ENCODE data around the gene JAKMIP1.

Gene JAKMIP1

DNA sequence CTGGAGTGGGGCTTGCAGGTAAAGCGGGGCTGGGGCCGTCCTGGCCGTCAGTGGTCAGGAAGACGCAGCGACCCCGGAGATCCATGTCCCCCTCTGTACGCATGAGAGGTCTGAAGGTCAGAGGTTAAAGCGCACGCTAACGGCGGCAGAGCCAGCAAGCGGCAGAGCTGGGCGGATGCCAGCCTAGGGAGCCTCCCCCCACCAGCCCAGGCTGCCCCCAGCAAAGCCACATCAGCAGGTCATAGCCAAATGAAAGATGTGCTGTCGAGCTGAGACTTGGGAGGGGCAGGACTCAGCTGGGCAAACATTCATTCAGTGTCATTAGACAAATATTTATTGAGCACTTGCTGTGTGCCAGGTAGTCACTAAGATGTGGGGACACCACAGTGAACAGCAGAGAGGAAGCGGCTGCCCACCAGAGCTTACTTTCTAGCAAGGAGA is 593 bp upstream of the JAKMIP1 start:
- Mint-ChIP-seq H3K27me3 (peaks cover 45% of the 10 kb centered on the region), H3K4me3 (peak overlapping the region; percentile 67)

GRCh38 chr4:6199422-6199921 is 877 bp downstream of the JAKMIP1 start:
- Mint-ChIP-seq H3K4me3 (peak overlapping the region; percentile 81), H3K36me3 (ENCODE audit: low read depth) (no peaks in the 10 kb centered on the region), H3K27me3 (peaks cover 44% of the 10 kb centered on the region), H3K4me1 (ENCODE audit: low read depth) (peaks cover 29% of the 10 kb centered on the region), H3K9me3 (peaks cover 8% of the 10 kb centered on the region), H3K27ac (no peak overlapping the region)

More for the DNA sequence above, 593 bp upstream of the JAKMIP1 start:
- H3K9me3 Mint-ChIP-seq, result peaks cover 8% of the 10 kb centered on the region
- H3K36me3 Mint-ChIP-seq (ENCODE audit: low read depth), result no peaks in the 10 kb centered on the region
- peak overlapping the region; percentile 43 for H3K27ac Mint-ChIP-seq
- peaks cover 29% of the 10 kb centered on the region for H3K4me1 Mint-ChIP-seq (ENCODE audit: low read depth)

DNA sequence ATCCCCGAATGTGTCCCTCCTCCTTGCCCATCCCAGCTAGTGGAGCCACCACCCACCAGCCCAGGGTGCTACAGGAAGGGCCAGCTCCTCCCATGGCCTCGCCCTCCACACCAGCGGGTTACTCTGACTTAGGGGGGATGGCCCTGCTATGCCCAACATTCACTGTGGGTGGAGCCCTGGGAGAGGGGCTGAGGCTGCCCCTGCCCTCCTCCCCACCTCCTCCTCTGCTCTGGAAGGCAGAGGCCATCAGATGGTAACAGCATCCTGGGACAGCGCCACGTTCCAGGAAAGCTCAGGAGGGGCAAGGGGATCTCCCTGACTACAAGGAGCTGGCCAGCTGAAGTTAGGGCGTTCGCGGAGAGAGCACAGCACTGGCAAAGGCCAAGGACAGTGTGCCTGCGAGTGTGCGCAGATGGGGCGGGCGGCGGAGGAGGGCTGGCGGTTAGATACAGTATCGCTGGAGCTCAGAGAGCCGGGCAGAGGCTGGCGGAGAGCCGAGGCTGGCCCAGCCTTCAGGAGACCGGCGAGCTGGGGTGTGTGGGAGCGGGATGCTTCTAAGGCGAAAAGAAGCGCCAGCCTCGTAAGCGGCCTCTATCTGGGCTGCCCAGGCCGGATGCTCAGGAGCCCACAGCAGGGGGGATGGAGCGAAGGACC is 1.5 kb downstream of the JAKMIP1 start:
- H3K9me3 Mint-ChIP-seq, result peaks cover 8% of the 10 kb centered on the region
- peaks cover 48% of the 10 kb centered on the region for H3K27me3 Mint-ChIP-seq
- peak overlapping the region; percentile 81 for H3K4me3 Mint-ChIP-seq
- peak overlapping the region; percentile 82 for H3K27ac Mint-ChIP-seq
- H3K4me1 Mint-ChIP-seq (ENCODE audit: low read depth), result peaks cover 29% of the 10 kb centered on the region
- peaks cover 2% of the 10 kb centered on the region for H3K36me3 Mint-ChIP-seq (ENCODE audit: low read depth)

GRCh38 chr4:6198278-6198677 is 2.1 kb downstream of the JAKMIP1 start:
- Mint-ChIP-seq H3K27ac (peak overlapping the region; percentile 82), H3K4me3 (peak overlapping the region; percentile 81), H3K4me1 (ENCODE audit: low read depth) (peaks cover 29% of the 10 kb centered on the region), H3K27me3 (peaks cover 50% of the 10 kb centered on the region), H3K9me3 (peaks cover 8% of the 10 kb centered on the region), H3K36me3 (ENCODE audit: low read depth) (peaks cover 4% of the 10 kb centered on the region)

DNA sequence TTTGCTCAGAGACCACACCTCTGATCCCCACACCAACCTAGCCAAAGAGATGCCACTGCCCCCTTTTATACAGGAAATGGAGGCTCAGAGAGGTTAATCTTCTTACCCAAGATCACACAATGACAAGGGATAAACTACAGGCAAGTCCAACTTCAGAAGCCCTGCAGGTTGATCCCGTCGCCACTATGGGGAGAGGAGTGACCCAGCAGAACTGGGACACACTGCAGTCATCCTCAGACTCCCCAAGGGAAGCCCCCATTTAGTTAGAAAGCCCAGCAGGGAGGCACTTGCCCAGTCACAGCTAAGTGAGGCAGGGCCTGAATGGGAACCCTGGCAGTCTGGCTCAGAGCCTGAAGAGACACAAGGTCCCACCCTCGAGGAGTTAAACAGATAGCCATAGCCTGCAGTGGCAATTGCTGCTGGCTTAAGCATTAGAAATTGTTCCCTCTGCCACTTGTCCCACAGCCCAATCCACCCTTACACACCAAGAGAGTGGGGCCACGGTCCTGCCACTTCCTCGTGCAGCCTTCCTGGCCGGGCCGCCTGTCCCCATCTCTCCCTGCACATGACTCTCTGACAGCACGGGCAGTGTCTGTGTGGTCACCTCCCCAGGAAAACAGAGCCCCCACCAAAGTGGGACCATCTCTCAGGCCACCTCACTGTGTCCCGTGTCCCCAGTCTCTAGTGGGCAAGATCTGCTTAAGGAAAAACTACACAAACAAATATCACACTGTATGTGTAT is 2.7 kb downstream of the JAKMIP1 start:
- peaks cover 29% of the 10 kb centered on the region for H3K4me1 Mint-ChIP-seq (ENCODE audit: low read depth)
- H3K36me3 Mint-ChIP-seq (ENCODE audit: low read depth), result peaks cover 4% of the 10 kb centered on the region
- peaks cover 47% of the 10 kb centered on the region for H3K27me3 Mint-ChIP-seq
- H3K4me3 Mint-ChIP-seq, result peak overlapping the region; percentile 81
- peak overlapping the region; percentile 82 for H3K27ac Mint-ChIP-seq
- H3K9me3 Mint-ChIP-seq, result peaks cover 8% of the 10 kb centered on the region

DNA sequence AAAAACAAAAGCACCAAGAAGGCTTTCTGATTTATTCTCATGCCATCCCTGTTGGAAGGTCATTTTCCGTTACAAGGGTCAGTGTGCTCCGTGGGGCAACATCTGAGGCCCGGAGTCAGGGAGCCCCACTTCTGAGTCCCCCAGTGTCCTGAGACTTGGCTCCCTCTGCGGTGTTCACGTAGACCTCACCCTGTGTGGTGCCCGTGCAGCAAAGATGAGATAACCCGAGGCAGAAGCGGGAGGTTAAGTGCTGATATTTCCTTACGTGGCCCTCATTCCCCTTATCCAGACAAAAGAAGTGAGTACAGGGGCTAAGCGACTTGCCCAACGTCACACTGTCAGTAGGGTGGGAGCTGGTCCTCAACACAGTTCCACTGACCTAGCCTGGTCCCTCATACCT is 3.5 kb downstream of the JAKMIP1 start:
- Mint-ChIP-seq H3K36me3 (ENCODE audit: low read depth) (peaks cover 4% of the 10 kb centered on the region), H3K27ac (no peak overlapping the region), H3K4me1 (ENCODE audit: low read depth) (peaks cover 29% of the 10 kb centered on the region), H3K4me3 (no peak overlapping the region), H3K9me3 (peaks cover 8% of the 10 kb centered on the region), H3K27me3 (peaks cover 40% of the 10 kb centered on the region)

DNA sequence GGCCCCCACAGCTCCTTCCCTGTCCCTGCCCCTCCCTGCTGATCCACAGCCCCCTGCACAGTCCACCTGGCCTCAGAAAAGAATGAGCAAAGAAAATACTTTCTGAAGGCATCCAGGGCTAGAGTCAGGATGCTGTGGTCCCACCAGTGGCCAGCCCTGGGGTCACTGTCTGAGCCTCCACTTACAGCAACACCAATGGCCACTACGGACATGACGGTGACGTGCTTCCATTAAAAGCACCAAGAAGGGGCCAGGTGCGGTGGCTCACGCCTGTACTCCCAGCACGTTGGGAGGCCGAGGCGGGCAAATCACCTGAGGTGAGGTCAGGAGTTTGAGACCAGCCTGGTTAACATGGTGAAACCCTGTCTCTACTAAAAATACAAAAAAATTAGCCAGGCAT is 4.0 kb downstream of the JAKMIP1 start:
- H3K36me3 Mint-ChIP-seq (ENCODE audit: low read depth), result peaks cover 4% of the 10 kb centered on the region
- no peak overlapping the region for H3K27ac Mint-ChIP-seq
- H3K9me3 Mint-ChIP-seq, result peaks cover 5% of the 10 kb centered on the region
- no peak overlapping the region for H3K4me3 Mint-ChIP-seq
- H3K4me1 Mint-ChIP-seq (ENCODE audit: low read depth), result peaks cover 25% of the 10 kb centered on the region
- peaks cover 34% of the 10 kb centered on the region for H3K27me3 Mint-ChIP-seq

DNA sequence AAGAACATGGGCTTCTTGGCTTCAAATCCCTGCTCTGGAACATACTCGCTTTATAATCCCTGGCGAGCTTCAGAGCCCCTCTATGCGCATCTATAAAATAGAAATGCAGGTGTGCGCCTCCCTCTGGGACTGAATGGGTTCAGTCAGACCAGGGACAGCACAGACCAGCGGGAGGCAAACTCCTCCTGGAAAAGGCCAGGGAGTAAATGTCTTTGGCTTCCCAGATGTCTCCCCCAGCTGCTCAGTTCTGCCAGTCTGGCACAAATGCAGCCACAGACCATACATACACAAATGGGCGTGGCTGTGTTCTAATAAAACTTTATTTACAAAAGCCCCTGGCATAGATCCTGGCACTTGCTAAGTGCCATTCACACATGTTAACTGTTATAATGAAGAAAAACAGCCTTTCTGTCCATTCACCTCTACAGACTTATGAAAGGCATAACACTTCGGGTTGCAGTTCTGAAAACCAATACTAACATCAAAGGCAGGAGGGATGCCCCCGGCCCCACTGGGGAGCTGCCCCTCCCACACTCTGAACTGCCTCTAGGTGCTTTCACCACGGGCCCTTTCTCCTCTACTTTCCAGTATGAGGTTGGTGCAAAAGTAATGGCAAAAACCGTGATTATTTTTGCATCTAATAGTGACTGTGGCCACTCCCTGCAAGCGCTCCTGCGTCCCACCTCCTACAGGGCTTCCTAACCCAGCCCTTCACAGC is 4.6 kb downstream of the JAKMIP1 start:
- Mint-ChIP-seq H3K4me1 (ENCODE audit: low read depth) (peaks cover 21% of the 10 kb centered on the region), H3K27me3 (peaks cover 29% of the 10 kb centered on the region), H3K4me3 (no peak overlapping the region), H3K9me3 (no peaks in the 10 kb centered on the region), H3K36me3 (ENCODE audit: low read depth) (peaks cover 4% of the 10 kb centered on the region), H3K27ac (no peak overlapping the region)

DNA sequence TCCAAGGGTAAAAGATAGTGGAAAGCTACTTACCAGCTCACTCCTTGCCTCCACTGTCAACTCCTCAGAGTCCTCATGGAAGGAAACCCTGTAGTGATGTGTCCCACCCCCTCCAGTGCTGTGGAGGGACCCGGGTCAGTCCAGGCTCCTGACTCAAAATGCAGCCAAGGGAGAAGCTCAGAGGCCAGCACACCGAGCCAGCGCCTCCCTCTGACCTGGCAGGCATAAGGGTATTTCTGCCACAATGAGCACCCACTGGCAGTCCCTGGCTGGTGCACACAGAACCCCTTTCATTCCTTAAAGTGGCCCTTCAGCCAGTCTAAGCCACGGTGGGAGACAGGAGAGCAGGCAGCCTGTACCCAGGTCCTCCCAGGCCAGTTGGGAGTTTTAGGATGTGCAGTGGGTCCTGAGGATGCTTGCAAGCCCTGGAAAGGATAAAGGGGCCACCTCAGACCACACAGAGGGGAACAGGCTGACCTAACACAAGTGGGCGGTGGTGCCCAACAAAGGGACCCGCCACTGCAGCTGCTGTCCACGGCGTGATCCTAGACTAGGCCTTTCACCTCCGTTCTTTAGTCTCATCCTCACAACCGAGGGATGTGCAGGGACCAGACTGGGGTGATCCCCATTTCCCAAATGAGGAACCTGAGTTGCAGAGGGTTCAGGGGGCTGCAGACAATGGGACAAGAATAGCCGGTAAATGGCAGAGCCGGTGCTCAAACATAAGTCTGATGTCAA is 5.7 kb downstream of the JAKMIP1 start:
- Mint-ChIP-seq H3K9me3 (no peaks in the 10 kb centered on the region), H3K4me3 (no peak overlapping the region), H3K36me3 (ENCODE audit: low read depth) (peaks cover 4% of the 10 kb centered on the region), H3K27me3 (peaks cover 29% of the 10 kb centered on the region), H3K4me1 (ENCODE audit: low read depth) (peaks cover 21% of the 10 kb centered on the region), H3K27ac (no peak overlapping the region)

DNA sequence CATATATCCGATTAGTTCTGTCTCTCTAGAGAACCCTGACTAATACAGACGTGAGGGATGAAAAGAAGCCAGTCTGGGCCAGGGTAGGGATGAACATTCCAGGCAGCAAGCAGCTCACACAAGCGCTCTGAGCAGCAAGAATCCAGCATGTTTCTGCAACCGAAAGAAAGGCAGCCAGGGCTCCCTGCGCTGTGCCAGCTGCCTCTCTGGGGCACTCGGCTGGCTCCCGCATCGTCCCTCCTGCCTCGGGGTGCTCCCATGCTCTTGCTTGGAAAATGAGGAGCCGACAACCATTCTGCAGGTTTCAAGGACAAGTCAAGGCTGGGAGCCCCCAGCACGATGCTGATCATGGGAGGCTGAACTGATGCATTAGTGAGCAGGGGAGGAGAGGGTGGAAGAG is 7.0 kb downstream of the JAKMIP1 start:
- Mint-ChIP-seq H3K27me3 (peaks cover 23% of the 10 kb centered on the region), H3K27ac (no peak overlapping the region), H3K4me3 (no peak overlapping the region), H3K4me1 (ENCODE audit: low read depth) (peaks cover 13% of the 10 kb centered on the region), H3K36me3 (ENCODE audit: low read depth) (peaks cover 4% of the 10 kb centered on the region), H3K9me3 (no peaks in the 10 kb centered on the region)

DNA sequence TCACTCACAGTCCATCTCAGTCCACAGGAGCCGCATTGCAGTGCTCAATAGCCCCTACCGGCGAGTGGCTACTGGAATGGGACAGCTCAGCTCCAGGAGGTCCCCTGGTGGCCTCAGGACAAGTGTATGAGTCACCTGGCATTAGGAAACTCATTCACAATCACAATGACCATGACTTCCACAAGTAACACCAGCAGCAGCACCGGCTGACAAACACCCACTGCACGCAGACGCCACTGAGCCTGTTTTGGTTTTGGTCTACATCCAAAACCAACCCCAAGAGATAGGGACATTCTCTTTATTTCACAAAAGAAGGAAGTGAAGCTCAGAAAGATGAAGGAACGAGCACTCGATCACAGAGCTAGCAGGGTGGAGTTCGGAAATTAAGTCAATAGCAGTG is 8.1 kb downstream of the JAKMIP1 start:
- peaks cover 10% of the 10 kb centered on the region for H3K36me3 Mint-ChIP-seq (ENCODE audit: low read depth)
- H3K4me3 Mint-ChIP-seq, result no peak overlapping the region

DNA sequence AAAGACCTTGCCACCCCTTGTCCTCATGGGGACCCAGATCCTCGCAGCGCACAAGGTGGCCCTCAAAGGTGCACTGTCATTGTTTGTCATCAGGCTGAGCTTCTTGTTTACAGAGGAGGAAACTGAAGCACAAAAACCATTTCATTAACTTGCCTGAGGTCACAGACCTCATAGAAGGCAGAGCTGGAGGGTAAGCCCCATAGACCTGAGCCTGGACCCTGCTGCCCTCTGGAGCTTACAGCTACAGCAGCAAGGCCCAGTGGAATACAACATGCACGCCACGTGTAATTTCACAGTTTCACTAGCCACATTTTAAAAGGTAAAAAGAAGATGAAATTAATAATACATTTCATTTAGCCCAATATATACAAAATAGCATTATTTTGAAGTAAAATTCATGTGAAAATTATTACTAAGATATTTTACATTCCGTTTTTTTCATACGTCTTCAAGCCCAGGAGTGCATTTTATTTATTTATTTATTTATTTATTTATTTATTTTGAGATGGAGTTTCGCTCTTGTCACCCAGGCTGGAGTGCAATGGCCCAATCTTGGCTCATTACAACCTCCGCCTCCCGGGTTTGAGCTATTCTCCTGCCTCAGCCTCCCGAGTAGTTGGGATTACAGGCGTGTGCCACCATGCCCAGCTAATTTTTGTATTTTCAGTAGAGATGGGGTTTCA is 8.8 kb downstream of the JAKMIP1 start:
- Mint-ChIP-seq H3K4me1 (ENCODE audit: low read depth) (no peaks in the 10 kb centered on the region), H3K27ac (no peak overlapping the region), H3K9me3 (peaks cover 3% of the 10 kb centered on the region), H3K36me3 (ENCODE audit: low read depth) (peaks cover 10% of the 10 kb centered on the region), H3K4me3 (no peak overlapping the region), H3K27me3 (peaks cover 10% of the 10 kb centered on the region)

More for the DNA sequence above, 8.1 kb downstream of the JAKMIP1 start:
- H3K9me3 Mint-ChIP-seq, result peaks cover 3% of the 10 kb centered on the region
- no peak overlapping the region for H3K27ac Mint-ChIP-seq
- peaks cover 16% of the 10 kb centered on the region for H3K27me3 Mint-ChIP-seq
- peaks cover 2% of the 10 kb centered on the region for H3K4me1 Mint-ChIP-seq (ENCODE audit: low read depth)

DNA sequence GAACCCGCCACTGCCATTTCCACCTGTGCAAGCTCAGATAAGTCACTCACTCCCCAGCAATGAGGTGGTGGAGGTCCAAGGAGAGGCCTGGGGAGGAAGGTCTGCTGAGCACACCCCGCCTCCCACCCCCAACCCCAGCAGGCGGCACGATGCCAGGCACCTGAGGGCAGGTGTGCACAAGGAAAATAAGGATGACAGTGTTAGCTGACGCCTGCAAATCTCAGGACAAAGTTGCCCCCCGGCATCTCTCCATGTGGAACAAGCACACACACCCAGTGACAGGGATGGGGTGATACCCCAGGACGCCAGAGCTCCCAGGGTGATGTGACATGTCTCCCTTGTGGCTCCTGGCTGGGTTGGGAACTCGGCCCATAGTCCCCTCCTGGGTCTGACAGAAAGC is 9.9 kb downstream of the JAKMIP1 start:
- H3K36me3 Mint-ChIP-seq (ENCODE audit: low read depth), result peaks cover 10% of the 10 kb centered on the region
- H3K4me1 Mint-ChIP-seq (ENCODE audit: low read depth), result no peaks in the 10 kb centered on the region
- H3K9me3 Mint-ChIP-seq, result peaks cover 3% of the 10 kb centered on the region
- no peak overlapping the region for H3K27ac Mint-ChIP-seq
- H3K27me3 Mint-ChIP-seq, result peaks cover 10% of the 10 kb centered on the region
- no peak overlapping the region for H3K4me3 Mint-ChIP-seq

GRCh38 chr4:6189511-6189910 is 10.8 kb downstream of the JAKMIP1 start:
- peaks cover 3% of the 10 kb centered on the region for H3K4me1 Mint-ChIP-seq (ENCODE audit: low read depth)
- no peak overlapping the region for H3K4me3 Mint-ChIP-seq
- no peak overlapping the region for H3K27ac Mint-ChIP-seq

More at GRCh38 chr4:6189511-6189910, 10.8 kb downstream of the JAKMIP1 start:
- H3K27me3 Mint-ChIP-seq, result peaks cover 10% of the 10 kb centered on the region
- H3K36me3 Mint-ChIP-seq (ENCODE audit: low read depth), result peaks cover 10% of the 10 kb centered on the region
- H3K9me3 Mint-ChIP-seq, result peaks cover 3% of the 10 kb centered on the region
